NCI-H128 (cell line): Measurements from ENCODE around the gene NEURL1.
A peak's percentile ranks its signal among the peaks of the same experiment; 100 is the strongest.
"Not testable (repeated sequence)": the region's sequence is repeated elsewhere in the genome, so short reads cannot be mapped to it uniquely, and the experiment has no call there.

ENCODE experiments used
- DNase-seq: peaks from one replicate; lab custom pipeline; 2025; ENCODE audit not compliant: unreplicated experiment; lab: John Stamatoyannopoulos, UW

Gene NEURL1

GRCh38 chr10:103493916-103494877, 692 bp downstream of the NEURL1 start:
- DNase-seq = no peak

- no peak for DNase-seq
These were observed 1.8 kb downstream of the NEURL1 start for GRCh38 chr10:103495321-103495720.

DNA sequence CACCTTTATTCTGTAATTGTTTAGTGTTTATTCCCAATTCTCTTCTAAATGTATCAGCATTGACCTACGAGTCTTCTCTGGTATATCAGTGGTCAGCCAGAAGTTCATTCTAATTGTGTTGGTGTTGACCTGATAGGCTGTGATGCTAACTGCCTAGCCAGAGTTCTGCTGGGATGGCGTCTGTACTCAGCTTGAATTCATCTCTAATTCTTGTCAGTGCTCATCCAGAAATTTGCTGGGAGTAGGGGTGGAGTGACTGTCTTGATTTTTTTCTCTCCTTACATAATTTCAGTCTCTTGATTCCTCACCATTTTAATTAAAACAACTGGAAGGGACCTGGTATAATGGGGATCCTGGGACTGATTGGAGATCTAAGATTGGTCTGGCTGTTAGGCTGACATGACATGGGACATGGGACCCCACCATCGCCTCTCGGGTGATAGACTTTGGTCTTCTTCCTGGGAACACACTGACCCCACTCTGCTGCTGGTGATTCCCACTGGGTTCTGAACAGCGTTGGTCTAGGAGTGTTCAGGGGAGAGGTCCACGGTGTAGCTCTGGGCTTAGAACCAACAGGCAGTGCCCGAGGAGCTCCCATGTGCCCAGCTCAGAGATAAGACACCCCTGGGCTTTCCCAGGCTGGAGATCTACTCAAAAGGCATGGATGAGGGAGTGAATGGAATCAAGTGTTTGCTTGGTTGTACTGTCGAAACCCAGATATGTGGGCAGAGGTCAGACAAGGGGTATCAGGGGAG, 3.8 kb downstream of the NEURL1 start:
- no peak for DNase-seq

DNA sequence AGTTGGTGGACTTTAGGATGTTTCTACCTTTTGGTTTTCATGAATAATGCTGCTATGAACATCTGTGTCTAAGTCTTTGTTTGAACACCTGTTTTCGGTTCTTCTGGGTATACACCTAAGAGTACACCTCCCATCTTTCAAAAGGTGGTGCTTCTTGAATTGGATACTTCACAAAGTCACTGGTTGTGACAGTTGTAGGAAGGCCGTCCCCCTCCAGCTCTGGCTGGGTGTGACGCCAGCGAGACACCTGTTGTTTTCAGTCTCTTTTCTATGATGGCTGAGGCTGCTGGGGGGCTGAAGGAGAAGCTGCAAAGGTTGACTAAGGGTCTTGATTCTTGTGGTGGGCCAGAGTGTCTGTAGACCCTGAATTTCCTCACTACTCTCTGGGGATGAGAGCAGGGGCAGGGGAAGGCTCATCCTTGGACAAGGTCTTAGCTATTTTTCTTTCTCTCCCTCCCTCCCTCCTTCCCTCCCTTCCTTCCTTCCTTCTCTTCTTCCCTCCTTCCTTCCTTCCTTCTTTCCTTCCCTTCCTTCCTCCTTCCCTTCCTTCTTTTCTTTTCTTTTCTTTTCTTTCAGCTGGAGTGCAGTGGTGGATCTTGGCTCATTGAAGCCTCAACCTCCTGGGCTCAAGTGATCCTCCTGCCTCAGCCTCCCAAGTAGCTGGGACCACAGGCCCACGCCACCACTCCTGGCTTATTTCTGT, 5.6 kb downstream of the NEURL1 start:
- no peak for DNase-seq

DNA sequence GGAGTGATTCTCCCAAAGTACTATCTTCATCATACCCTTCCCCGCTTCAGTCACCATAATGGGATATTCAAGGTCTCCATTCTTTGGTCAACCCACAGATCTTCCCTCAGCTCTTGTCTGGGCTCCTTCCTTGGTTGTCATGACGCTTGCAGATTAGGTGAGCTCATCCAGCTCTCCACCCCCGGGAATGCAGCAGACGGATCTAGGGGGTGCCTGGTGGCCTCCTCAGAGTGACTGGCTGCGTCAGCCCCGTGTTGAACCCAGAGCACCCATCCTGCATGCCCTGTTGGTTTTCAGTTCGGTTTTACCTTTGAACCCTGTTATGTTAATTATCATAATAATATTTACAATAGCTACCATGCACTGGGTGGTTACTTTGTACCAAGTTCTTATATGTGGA, 6.4 kb downstream of the NEURL1 start:
- DNase-seq = no peak

- no peak for DNase-seq
These were observed 7.0 kb downstream of the NEURL1 start for GRCh38 chr10:103500481-103500880.

DNA sequence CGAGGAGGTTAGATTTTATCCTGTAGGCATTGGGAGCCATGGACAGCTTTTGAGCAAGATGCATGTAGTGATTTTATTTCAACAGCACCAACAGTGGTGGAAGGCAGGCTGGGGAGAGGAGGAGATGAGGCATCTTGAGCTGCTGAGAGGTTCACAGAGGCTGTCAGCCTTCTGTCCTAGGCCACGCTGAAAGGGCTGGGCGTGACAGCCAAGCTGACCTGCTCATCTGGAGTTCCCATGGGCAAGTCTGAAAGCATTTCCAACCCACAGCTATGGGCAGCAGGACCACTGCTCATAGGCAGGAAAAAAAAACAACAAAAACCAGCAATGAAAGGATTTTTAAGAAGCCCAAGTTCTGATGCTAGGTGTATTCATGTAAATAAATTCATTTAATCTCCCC, 7.7 kb downstream of the NEURL1 start:
- no peak for DNase-seq

DNA sequence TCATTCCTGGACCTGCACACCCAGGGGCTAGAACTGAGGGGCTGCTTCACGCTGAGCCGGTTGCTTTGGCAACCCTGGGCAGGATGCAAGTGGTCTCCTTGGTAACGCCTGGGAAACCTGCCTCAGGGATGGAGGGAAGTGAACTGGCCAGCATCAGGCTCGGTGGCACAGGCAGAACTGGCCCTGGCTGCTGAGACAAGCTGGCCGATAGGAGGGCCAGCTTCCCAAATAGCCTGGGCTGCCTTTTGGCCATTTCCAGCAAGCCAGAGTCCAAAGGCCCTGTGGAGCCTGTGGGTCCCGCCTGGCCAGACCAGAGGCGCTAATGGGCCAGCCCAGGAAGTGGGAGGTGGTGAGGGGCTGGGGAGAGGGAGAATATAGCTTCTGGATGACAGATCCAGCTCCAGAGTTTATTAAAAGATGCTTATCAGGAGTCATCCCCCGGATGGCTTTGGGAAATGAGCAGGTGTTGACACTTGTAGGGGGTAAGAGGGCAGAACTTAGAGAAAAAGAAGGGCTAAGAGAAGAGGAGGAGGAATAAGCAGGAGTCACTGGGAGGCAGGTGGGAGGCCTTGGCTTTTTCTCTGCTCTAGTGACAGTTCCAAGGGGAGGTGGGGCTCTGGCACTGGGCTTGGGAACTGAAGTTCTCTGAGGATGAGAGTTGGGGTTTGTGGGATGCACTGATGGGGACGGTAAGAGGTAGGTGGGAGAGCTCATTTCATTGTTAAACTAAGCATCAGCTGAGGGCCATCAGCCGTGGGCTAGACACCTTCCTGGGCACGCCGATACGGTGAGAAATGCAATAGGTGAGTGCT, 9.6 kb downstream of the NEURL1 start:
- no peak for DNase-seq

GRCh38 chr10:103503777-103504176, 10.3 kb downstream of the NEURL1 start:
- not testable (repeated sequence) for DNase-seq

DNA sequence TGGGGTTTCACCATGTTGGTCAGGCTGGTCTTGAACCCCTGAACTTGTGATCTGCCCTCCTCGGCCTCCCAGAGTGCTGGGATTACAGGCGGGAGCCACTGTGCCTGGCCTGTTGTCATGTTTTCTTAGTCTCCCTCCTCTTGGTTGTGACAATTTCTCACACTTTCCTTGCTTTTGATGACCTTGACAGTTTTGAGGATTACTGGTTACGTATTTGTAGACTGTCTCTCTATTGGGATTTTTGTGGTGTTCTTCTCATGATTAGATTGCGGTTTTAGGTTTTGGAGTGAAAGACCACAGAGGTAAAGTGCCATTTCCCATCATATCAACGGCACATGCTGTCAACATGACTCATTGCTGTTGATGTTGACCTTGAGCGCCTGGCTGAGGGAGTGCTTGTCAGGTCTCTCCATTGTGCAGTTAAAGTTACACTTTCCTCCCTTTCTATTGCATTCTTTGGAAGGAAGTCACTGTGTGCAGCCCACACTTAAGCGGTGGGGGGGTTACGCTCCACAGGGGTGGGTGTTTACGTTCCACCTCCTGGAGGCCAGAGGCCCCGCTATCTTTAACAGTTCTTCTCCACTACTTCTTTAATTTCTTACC, 10.8 kb downstream of the NEURL1 start:
- DNase-seq = no peak

DNA sequence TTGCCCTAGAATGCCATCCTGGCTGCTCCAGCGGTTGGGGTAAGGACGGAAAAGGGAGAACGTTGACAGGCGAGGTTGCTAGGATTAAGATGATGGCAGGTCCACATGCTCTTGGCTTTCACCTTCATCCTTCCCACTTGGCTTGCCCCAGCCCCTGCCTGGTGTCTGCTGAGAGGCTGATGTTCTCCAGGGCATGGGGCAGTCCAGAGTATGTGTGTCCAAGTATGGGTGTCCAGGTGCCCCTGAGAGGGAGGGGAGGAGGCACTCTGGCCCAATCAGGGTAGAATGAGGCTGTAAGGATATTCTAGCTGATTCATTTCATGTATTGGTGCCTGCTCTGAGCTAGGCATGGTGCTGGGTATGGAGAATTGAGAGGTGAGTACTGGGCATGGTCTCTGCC, 12.6 kb downstream of the NEURL1 start:
- DNase-seq = no peak

GRCh38 chr10:103507235-103508191, 14.0 kb downstream of the NEURL1 start:
- peak; percentile 15 for DNase-seq

DNA sequence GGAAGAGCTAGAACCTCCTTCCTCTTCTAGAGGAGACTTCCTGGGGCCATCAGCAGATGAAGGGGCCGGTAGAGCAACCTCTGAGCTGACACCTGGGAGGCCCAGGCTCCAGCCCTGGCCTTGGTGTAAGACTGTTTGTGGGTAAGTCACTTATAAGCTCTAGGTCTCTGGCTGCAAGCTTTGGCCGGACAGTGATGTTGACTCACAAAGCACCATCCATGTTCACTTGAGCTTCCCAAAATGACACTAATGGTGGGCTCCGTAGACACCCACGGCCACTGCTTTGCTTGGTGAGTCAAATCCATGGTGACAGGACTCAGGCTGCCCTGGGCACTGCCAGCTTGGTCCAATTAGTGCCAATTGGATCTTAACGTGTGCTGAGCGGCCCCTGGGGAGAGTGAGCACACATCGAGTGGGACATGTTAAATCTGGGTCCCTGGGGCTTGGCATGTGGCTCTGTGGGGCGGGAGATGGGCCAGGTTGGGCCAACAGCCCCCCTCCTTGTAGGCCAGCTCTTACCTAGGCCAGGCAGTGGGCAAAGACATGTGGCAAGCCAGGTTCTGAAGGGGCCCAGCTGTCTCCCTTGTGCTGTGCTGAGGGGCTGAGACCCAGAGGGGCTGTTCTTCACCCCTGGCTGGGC, 16.7 kb downstream of the NEURL1 start:
- DNase-seq = no peak

DNA sequence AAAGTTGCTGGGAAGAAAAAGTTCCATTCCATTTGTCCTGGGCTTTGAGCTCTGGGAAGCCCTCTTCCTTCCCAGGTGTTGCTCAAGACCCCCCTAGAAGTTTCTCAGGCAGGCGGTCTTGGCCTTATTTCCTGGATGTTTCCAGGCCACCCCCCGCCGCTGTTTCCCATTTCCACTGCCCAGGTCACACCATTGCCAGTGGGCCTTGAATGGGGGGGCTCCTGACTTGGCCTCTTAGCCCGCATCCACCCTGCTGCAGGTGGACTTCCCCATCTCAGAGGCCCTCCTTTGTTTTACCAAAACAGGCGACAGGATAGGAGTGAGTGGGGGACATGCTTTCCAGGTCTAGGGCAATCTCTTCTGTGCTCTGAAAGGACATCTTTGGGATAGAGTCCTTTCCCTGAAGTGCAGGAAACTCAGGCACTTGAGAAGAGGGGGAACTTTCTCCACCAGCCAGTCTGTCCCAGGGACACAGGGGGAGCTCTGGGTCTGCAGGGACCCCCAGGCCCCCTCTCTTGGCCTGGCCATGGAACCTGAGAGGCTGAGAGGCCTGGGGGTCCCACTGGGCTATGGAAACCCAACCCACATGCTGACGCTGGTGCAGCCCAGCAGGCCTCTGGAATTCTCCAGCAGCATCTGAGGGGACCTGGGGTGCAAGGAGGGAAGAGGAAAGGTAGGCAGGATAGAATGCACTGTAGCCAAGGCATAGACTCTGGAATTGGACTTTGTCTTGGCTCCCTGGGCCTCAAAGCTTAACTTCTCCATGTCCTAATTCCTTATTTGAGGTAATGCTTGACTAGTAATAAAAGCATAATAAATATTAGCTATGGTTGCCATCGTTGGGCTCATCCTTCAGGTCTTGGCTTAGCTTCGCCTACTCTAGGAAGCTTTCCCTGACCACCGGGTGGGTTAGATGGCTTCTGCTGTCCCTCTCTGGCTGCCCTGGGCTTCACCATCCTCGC, 17.6 kb downstream of the NEURL1 start:
- no peak for DNase-seq

DNA sequence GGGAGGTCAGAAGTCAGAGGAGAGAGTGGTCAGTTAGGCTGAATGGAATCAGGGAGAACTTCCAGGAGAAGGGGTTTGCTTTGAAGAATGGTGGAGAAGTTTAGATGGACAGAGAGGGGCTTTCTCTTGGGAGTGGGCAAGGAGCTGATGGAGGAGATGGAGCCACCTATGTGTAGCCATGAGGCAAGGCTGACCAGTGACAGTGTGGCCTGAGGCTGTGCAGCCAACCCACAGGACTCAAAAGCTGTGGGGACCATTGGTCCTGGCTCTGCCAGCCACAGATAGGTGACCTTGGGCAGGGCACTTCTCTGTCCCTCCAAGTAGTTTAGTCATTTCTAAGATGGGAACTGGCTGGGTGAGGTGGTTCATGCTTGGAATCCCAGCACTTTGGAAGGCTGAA, 18.7 kb downstream of the NEURL1 start:
- DNase-seq = no peak

GRCh38 chr10:103512591-103513379, 19.3 kb downstream of the NEURL1 start:
- no peak for DNase-seq
